Urothelium cell line (cell line): ENCODE data around the gene AP5B1.

Source experiments
- DNase-seq: peaks from one replicate; pipeline ENCODE4 v3.0.0; 2011; ENCODE audit warnings: low spot score, mixed read lengths
- FAIRE-seq: peaks from 2 replicates; lab custom pipeline; 2011; peaks lifted over from hg19 to GRCh38; lab: Jason Lieb, UNC

AP5B1 gene

DNA sequence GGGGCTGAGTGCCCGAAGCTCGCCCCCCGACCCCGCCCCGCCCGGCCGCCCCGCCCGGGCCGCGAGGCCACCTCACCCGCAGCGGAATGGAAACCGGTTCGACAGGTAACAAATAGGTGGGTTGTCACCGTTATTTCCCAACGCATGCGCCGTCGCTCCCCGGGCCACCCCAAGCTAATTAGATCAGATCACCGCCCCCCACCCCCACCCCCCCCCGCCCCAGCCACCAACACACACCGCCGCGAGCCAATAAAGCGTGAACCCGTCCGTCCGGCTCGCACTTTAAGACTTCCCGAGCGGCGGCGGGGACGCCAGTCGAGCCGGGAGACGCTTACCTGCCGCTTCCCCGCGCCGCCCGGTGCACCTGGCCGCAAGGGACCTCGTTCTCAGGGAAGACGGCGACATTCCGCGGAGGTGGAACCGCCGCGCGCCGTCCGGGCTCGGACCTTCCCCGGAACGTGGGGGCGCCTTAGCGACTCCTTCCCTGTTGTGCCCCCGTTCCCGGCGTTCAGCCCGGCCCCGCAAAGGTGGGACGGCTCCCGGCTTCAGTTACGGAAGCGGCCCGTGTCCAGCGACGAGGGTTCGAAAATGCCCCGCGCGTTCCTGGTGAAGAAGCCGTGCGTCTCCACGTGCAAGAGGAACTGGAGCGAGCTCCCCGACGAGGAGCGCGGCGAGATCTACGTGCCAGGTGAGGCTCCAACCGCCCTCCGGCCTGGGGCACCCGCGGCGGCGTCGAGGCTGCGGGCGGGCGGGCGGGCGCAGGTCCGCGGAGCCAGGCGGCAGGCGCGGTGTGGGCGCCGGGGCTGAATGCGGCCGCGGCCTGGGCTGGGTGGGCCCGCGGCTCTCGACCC, 6.2 kb upstream of the AP5B1 start, which contains the start of gene OVOL1:
Gene OVOL1 (plus strand): TSS at position 278 of the 851 bp plus-strand sequence. CDS start 311 bp downstream, at position 589.
- FAIRE-seq: no peak
- no peak for DNase-seq

DNA sequence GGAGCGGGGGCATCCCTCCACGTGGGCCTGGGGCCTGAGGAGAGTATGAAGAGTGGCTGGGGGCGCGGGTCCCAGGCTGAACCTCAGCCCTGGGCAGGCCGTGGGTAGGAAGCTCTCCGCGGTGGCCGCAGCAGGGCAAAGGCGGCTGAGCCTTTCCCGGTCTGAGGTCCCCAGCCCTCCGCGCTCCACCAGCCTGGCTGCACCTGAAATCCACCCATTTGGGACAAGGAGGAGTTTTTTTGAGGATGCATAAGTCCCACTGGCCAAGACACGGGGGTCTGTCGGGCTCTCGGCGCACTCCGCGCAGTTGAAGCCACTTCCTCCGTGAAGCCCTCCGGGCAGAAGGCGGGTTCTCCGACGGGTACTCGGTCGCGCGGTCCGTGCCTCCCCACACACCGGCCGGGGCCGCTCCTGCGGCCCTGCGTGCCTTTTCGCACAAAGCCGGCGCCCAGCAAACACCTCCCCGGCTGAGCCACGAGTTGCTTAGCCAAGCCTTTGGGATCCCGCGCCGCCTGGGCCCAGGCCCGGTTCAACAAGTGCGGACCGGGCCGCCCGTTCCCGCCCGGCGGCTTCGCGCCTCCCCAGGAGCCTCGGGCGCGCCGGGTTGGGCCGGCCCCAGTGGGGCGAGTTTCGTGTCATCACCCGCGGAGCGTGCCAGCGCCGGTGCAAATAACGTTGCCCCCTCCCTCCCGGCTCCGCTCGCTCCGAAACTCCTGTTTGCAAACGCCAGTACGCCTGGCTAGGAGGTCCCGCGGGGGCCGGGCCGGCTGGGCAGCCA, 5.4 kb upstream of the AP5B1 start:
- DNase-seq (no peak), FAIRE-seq (no peak)

DNA sequence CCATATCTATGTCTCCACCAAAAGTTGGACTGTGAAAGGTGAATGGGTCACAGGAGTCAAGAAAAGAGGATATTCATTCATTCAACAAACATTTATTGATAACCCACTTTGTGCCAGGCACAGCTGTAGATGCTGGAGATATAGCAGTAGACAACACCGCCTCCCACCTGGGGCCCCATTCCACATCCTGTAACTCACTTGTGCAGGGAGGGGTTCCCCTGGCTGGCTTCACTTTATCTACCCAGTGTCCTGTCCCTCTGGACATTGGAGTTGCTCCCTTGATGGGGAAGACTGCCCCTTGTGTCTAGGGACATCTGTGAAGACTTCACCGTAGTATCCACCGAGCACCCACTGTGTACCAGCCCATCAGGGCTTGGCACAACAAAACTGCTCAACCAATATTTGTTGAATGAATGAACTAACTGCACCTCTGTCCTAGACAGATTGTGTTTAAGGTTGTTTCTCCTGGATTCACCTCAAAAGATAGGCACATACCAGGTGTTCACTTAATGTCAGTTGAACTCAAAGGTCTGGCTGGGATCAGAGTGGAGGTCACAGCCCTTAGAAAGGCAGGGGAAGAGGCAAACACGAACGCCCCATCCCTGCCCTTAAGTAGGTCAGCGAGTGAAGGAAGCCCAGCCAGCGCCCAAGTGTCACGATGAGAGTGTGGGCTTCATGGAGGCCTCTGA, 4.7 kb upstream of the AP5B1 start:
- FAIRE-seq: no peak
- no peak for DNase-seq

- DNase-seq (no peak), FAIRE-seq (no peak)
Observed at GRCh38 chr11:65782816-65783228, 2.0 kb upstream of the AP5B1 start.

DNA sequence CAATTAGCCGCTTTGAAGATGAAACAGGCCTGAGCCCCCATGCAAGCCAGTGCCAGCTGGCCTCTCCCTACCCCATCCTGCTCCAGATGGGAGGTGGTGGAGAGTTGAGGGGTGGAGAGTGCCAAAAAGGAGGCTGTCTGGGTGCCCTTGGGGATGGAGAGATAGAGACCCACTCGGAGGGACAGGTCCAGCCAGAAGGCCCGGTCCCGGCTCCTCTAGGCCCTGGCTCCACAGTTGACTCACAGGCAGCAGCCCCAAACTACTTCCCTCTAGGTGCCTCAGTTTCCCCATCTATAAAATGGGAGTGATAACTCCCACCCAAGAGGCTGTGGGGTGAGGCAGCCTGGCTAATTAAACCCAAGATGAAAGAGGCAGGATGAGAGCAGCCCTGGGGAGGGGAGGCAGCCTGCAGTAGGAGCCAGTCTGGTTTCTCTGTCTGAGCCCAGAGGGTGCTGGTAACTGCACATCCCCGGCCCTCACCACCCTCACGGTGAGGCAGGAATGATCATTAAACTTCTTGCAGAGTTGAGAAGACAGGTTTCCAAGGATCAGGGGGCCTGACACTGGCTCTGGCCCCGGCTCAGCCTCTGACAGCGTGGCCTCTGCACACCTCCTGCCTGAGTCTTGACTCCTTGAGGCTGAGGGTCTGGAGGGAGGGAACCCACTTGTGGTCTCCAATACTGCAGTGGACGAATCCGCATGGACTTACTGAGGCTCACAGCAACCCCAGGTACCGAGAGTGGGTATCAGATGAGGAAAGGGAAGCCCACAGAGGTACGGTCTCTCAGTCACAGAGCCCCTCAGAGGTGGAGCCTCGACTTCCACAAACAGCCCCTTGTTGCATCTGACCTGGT, 1.4 kb upstream of the AP5B1 start:
- no peak for FAIRE-seq
- DNase-seq: no peak

GRCh38 chr11:65781152-65781961, 581 bp upstream of the AP5B1 start:
- FAIRE-seq: no peak

DNA sequence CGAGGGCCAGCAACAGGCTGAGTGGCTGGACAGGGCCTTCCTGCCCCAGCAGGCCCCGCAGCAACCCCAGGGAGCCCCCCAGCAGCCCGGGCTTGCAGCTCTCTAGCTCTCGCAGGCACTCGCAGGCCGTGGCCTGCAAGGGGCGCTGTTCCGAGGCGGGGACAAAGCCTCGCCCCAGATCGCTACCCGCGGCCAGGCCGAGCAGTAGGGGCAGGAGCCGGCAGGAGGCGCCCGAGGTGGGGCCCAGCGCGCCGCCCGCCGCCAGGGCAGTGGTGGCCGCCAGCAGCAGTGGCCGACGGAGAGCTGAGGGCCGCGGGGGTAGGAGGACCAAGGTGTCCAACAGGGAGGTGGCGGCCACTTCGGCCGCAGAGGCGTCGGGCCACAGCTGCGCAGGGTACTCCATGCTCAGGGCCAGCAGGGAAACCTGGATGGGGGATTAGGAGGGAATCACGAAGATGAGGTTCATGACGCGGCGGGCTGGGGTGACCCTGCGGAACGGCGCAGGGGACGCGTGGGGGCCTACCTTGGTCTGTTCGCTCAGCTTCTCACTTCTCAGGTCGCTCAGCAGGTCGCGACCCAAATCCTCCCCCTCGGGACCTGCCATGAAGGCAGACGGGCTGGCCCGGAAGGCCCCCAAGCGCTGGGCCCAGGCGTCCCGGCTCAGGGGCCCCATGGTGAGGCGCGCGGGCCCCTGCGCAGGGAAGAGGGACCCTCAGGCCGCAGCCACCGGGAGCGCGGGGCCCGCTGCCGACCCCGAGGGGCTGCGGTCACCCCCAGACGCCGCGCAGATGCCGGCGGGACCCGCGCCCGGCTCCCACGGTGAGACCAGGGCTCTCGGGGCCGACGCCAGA, 632 bp downstream of the AP5B1 start:
- DNase-seq: peak; percentile 93
- FAIRE-seq: peak; percentile 89

More at GRCh38 chr11:65781152-65781961, 581 bp upstream of the AP5B1 start:
- peak; percentile 75 for DNase-seq

DNA sequence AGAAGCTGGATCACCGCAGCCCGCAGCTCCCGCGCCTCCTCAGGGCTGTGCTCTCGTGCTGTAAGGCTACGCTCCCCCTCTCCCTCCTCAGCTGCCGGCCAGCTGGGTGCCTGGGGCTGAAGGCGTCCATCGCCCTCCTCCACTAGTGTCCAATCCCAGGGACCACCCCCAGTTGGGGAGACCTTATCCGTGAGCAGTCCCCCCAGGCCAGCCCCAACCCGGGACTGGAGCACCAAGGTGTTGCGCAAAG, 1.2 kb downstream of the AP5B1 start:
- DNase-seq (no peak), FAIRE-seq (peak; percentile 42)

GRCh38 chr11:65778901-65779668, 1.7 kb downstream of the AP5B1 start:
- FAIRE-seq (no peak), DNase-seq (no peak)

DNA sequence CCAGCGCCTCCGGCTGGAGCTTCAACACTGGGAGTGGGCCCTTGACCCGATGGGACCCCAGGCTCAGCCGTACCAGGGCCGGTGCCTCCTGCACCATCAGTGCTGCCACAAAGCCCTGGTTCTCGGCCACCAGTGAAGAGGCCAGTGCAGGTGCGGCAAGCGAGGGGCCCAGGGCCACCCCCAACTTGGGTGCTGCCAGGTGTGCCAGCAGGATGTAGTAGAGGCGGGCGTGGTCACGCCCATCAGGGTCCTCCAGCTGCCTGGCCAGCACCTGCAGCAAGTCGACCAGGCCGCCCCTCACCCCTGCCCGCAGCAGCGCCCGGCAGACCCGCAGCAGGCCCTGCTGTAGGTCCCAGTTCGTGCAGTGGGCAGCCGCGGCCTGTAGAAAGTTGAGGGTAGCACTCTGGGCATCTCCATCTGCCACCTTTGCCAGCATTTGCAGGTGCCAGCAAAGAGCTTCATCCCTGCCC, 2.3 kb downstream of the AP5B1 start:
- FAIRE-seq (no peak), DNase-seq (no peak)

DNA sequence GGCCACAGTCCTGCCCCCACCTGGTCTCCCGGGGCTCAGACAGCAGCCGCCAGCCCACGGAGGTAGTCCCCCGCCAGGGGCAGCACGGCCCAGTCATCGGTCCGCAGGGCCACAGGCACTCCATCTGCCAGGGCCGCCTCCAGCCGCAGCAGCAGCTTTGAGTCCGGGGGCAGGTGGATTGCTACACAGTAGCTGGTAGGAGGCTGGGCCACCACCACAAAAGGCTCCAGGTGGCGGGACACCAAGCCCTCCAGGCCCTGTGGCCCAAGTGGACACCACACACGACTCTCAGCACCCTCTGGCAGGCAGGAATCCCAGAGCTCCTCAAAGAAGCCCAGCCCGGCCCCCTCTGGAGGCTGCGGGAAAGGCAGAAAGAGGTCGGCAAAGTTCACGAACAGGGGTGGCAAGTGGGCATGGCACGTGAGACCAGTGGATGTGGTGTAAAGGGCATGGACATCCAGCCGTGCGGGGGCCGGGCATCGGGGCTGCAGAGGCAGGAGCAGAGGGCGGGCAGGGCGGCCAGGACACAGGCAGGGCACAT, 2.9 kb downstream of the AP5B1 start:
- DNase-seq: no peak
- FAIRE-seq: no peak

- DNase-seq (no peak), FAIRE-seq (no peak)
Observed at GRCh38 chr11:65777241-65777640, 3.5 kb downstream of the AP5B1 start.

GRCh38 chr11:65776710-65777141, 4.0 kb downstream of the AP5B1 start:
- DNase-seq: no peak
- FAIRE-seq: no peak

- FAIRE-seq (no peak), DNase-seq (no peak)
Observed at GRCh38 chr11:65776196-65776595, 4.6 kb downstream of the AP5B1 start.

GRCh38 chr11:65774525-65775306, 6.1 kb downstream of the AP5B1 start:
- no peak for FAIRE-seq
- DNase-seq: no peak

GRCh38 chr11:65773784-65774411, 6.9 kb downstream of the AP5B1 start:
- DNase-seq: no peak
- FAIRE-seq: no peak
